GM12891 (cell line): ENCODE data around the gene OCA2.

Experiments used
- POLR2A ChIP-seq: IDR thresholded peaks from 2 replicates; pipeline ENCODE4 v1.6.1; 2011; ENCODE audit warnings: low read depth, low read length, control low read depth
- POLR2AphosphoS5 ChIP-seq: IDR thresholded peaks from 2 replicates; pipeline ENCODE4 v1.6.1; 2011; ENCODE audit warnings: low read depth, low read length, control low read depth

GRCh38 chr15:28112101-28112760, 13.1 kb upstream of the OCA2 start:
- TF ChIP-seq POLR2AphosphoS5 = no peak
- TF ChIP-seq POLR2A = no peak
